HEK293T (cell line): ENCODE data around the gene EFHC2.

Experiments
- ARNT ChIP-seq: fragments of 450-650 bp; IDR thresholded peaks from 2 replicates; pipeline ENCODE4 v1.6.1; 2017; ENCODE audit warnings: mild to moderate bottlenecking
- BHLHE40 ChIP-seq: fragments of 450-650 bp; IDR thresholded peaks from 2 replicates; pipeline ENCODE4 v1.6.1; 2016; ENCODE audit warnings: mild to moderate bottlenecking, moderate library complexity, borderline replicate concordance
- SUZ12 ChIP-seq: fragments of 450-650 bp; IDR thresholded peaks from 2 replicates; pipeline ENCODE4 v1.6.1; 2016; ENCODE audit warnings: mild to moderate bottlenecking
- TARDBP ChIP-seq: fragments of 450-650 bp; IDR thresholded peaks from 2 replicates; pipeline ENCODE4 v1.6.1; 2016
- ZNF384 ChIP-seq: fragments of 450-650 bp; IDR thresholded peaks from 2 replicates; pipeline ENCODE4 v1.6.1; 2016

- TF ChIP-seq TARDBP (no peak), ARNT (no peak), BHLHE40 (no peak), ZNF384 (no peak), SUZ12 (no peak)
Observed at GRCh38 chrX:44175455-44175854, 168.0 kb downstream of the EFHC2 start.
